ENCODE results near the gene MUC5B. TPM values are rescaled to one million over a fixed set of nuclear protein-coding genes. Genes with fewer than 3 reads are reported as not detected.

The MUC5B gene
- total and polyA plus RNA-seq, 2 donors from 2014 or later, result 0.38 TPM; not detected in 1

GRCh38 chr11:1269957-1270356 is 47.1 kb downstream of the MUC5B start:
- no peaks in the 10 kb centered on the region for H3K9me3 ChIP-seq (ENCODE audit: control insufficient read depth in 2 of 3, insufficient read depth in 1 of 3, low read length in 3 of 3)
- no peaks in the 10 kb centered on the region for H3K36me3 ChIP-seq (ENCODE audit: control insufficient read depth in 2 of 3, insufficient read depth in 3 of 3, low read length in 3 of 3)
- H3K27ac ChIP-seq (ENCODE audit: low read depth in 2 of 2, low read length in 2 of 2), result no peak overlapping the region
- H3K9ac ChIP-seq (ENCODE audit: low read length in 3 of 3), result no peak overlapping the region
- no peak overlapping the region for H3K4me3 ChIP-seq (ENCODE audit: low read length in 3 of 3)
- DNase-seq, result no peak
- H3K4me1 ChIP-seq (ENCODE audit: control insufficient read depth in 2 of 3, insufficient read depth in 2 of 3, low read depth in 1 of 3, low read length in 3 of 3), result peaks cover 0 to 4% (median 3%) of the 10 kb centered on the region in 3 donors
- H3K27me3 ChIP-seq (ENCODE audit: control insufficient read depth, insufficient read depth, low read length), result no peaks in the 10 kb centered on the region
- TF ChIP-seq, protein P1, sequence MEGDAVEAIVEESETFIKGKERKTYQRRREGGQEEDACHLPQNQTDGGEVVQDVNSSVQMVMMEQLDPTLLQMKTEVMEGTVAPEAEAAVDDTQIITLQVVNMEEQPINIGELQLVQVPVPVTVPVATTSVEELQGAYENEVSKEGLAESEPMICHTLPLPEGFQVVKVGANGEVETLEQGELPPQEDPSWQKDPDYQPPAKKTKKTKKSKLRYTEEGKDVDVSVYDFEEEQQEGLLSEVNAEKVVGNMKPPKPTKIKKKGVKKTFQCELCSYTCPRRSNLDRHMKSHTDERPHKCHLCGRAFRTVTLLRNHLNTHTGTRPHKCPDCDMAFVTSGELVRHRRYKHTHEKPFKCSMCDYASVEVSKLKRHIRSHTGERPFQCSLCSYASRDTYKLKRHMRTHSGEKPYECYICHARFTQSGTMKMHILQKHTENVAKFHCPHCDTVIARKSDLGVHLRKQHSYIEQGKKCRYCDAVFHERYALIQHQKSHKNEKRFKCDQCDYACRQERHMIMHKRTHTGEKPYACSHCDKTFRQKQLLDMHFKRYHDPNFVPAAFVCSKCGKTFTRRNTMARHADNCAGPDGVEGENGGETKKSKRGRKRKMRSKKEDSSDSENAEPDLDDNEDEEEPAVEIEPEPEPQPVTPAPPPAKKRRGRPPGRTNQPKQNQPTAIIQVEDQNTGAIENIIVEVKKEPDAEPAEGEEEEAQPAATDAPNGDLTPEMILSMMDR (IDR thresholded peaks at IDR 0.05; ENCODE audit: borderline replicate concordance, extremely low read depth, insufficient read depth), result no peak
- intact Hi-C loops (cut with DNase I), result no loop called here
- FAIRE-seq, result no peak

- Histone ChIP-seq H3K27me3 (ENCODE audit: control insufficient read depth, insufficient read depth, low read length) (no peaks in the 10 kb centered on the region), H3K9me3 (ENCODE audit: control insufficient read depth in 2 of 3, insufficient read depth in 1 of 3, low read length in 3 of 3) (no peaks in the 10 kb centered on the region), H3K4me3 (ENCODE audit: low read length in 3 of 3) (no peak overlapping the region), H3K9ac (ENCODE audit: low read length in 3 of 3) (no peak overlapping the region), H3K4me1 (ENCODE audit: control insufficient read depth in 2 of 3, insufficient read depth in 2 of 3, low read depth in 1 of 3, low read length in 3 of 3) (peaks cover 0 to 4% (median 3%) of the 10 kb centered on the region in 3 donors), H3K27ac (ENCODE audit: low read depth in 2 of 2, low read length in 2 of 2) (peak overlapping the region; percentile 4 to 23), H3K36me3 (ENCODE audit: control insufficient read depth in 2 of 3, insufficient read depth in 3 of 3, low read length in 3 of 3) (no peaks in the 10 kb centered on the region)
- no peak for FAIRE-seq
- TF ChIP-seq, protein P1 (IDR thresholded peaks at IDR 0.05; ENCODE audit: borderline replicate concordance, extremely low read depth, insufficient read depth), result no peak
- intact Hi-C loops (cut with DNase I), result no loop called here
- peak in 1 of 5 donors; percentile 63 for DNase-seq
Measured at GRCh38 chr11:1270476-1270875, 47.6 kb downstream of the MUC5B start.

DNA sequence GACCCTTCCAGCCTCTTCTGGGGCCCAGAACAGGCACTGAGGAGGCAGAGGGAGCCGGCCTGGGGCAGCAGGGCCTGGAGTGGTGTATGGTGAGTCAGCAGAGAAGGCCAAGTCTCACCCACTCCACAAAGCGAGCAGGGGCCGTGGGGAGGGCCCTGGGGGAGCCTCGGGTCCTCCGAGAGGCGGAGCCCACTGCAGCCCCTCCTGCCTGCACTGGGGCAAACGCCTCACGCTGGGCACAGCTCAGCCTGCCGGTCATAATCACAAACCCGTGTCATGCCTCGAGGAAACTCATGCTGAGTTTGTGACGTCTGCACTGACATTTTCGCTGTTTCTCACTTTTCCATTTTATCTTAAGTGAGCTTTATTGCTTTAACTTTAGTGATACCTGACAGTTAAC is 48.1 kb downstream of the MUC5B start:
- Histone ChIP-seq H3K36me3 (ENCODE audit: control insufficient read depth in 2 of 3, insufficient read depth in 3 of 3, low read length in 3 of 3) (peaks cover 0 to 4% (median 3%) of the 10 kb centered on the region in 3 donors), H3K27me3 (ENCODE audit: control insufficient read depth, insufficient read depth, low read length) (no peaks in the 10 kb centered on the region), H3K9me3 (ENCODE audit: control insufficient read depth in 2 of 3, insufficient read depth in 1 of 3, low read length in 3 of 3) (no peaks in the 10 kb centered on the region), H3K27ac (ENCODE audit: low read depth in 2 of 2, low read length in 2 of 2) (peak overlapping the region in 1 of 2 donors; percentile 23), H3K4me1 (ENCODE audit: control insufficient read depth in 2 of 3, insufficient read depth in 2 of 3, low read depth in 1 of 3, low read length in 3 of 3) (peaks cover 0 to 4% (median 3%) of the 10 kb centered on the region in 3 donors), H3K4me3 (ENCODE audit: low read length in 3 of 3) (no peak overlapping the region), H3K9ac (ENCODE audit: low read length in 3 of 3) (no peak overlapping the region)
- intact Hi-C loops (cut with DNase I), result no loop called here
- DNase-seq (peak in 3 of 5 donors; percentile 22 to 68 (median 26)), FAIRE-seq (no peak)
- TF ChIP-seq, protein P1 (IDR thresholded peaks at IDR 0.05; ENCODE audit: borderline replicate concordance, extremely low read depth, insufficient read depth), result no peak

- Histone ChIP-seq H3K27ac (ENCODE audit: low read depth in 2 of 2, low read length in 2 of 2) (peak overlapping the region in 1 of 2 donors; percentile 13), H3K27me3 (ENCODE audit: control insufficient read depth, insufficient read depth, low read length) (no peaks in the 10 kb centered on the region), H3K9ac (ENCODE audit: low read length in 3 of 3) (no peak overlapping the region), H3K36me3 (ENCODE audit: control insufficient read depth in 2 of 3, insufficient read depth in 3 of 3, low read length in 3 of 3) (peaks cover 0 to 5% (median 3%) of the 10 kb centered on the region in 3 donors), H3K9me3 (ENCODE audit: control insufficient read depth in 2 of 3, insufficient read depth in 1 of 3, low read length in 3 of 3) (no peaks in the 10 kb centered on the region), H3K4me1 (ENCODE audit: control insufficient read depth in 2 of 3, insufficient read depth in 2 of 3, low read depth in 1 of 3, low read length in 3 of 3) (peaks cover 0 to 4% (median 3%) of the 10 kb centered on the region in 3 donors), H3K4me3 (ENCODE audit: low read length in 3 of 3) (no peak overlapping the region)
- intact Hi-C loops (cut with DNase I), result no loop called here
- TF ChIP-seq, protein P1 (IDR thresholded peaks at IDR 0.05; ENCODE audit: borderline replicate concordance, extremely low read depth, insufficient read depth), result no peak
- FAIRE-seq (no peak), DNase-seq (no peak)
Measured at GRCh38 chr11:1271406-1271805, 48.5 kb downstream of the MUC5B start.
